ENCODE measurements around the gene SLC4A2.
"Not testable (repeated sequence)": the region's sequence is repeated elsewhere in the genome, so short reads cannot be mapped to it uniquely, and the experiment has no call there.

SLC4A2 gene

GRCh38 chr7:151024435-151025056, 34.8 kb upstream of the SLC4A2 start, which contains the start of gene ATG9B:
TSS of gene ATG9B (minus strand) at chr7:151024494. CDS start at chr7:151024423, 71 bp downstream.
- DNase-seq = no peak

DNA sequence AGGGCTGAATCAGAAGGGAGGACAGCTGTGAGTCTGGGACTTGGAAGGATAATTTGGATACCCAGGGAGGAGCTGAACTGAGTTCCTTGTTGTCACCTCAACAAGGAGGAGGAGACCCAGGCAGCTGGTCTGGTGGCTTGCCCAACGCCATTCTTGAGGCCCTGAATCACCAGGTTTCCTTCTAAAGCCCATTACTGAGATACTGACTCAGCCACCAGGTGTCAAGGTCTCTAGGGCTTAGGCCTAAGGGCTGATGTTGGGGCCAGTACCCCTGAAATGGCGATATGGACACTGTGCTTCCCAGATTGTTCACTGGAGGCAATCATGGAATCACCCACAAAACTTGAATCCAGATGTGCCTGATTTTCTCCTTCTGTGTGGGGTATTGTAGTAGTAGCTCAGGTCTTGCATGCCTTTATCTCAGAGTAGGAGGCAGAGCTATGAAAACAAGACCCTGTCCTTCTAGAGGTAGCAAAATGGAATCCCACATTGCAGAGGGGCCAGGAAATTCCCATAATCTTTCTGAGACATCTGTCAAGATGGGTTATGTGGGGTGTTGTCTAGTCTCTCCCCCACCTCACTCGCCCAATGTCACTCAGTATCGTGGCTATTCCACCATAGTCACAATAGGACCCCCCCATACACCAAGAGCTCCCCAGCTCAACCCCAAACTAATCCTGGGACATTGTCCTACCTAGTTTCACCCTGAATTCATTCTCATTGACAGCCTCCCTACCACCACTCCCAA, 33.3 kb upstream of the SLC4A2 start:
- no peak for DNase-seq

DNA sequence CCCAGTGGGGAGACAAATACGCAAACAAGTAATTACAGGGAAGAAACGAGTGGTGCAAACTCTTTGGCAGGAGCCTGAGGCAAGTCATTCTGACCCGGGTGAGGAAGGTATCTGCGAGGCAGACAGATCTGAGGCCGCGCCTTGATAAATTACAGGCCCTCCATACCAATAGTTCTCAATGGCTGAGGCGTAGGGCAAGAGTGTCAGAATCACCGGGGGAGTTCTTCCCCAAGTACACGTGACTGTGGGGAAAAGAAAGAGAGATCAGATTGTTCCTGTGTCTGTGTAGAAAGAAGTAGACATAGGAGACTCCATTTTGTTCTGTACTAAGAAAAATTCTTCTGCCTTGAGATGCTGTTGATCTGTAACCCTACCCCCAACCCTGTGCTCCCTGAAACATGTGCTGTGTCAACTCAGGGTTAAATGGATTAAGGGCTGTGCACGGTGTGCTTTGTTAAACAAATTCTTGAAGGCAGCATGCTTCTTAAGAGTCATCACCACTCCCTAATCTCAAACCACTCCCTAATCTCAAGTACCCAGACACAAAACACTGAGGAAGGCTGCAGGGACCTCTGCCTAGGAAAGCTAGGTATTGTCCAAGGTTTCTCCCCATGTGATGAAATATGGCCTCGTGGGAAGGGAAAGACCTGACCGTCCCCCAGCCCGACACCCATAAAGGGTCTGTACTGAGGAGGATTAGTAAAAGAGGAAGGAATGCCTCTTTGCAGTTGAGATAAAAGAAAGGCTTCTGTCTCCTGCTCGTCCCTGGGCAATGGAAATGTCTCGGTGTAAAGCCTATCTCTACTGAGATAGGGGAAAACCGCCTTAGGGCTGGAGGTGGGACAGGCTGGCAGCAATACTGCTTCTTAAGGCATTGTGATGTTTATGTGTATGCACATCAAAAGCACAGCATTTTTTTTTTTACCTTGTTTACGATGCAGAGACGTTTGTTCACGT, 32.3 kb upstream of the SLC4A2 start:
- DNase-seq = not testable (repeated sequence)

- DNase-seq = not testable (repeated sequence)
These were observed 31.7 kb upstream of the SLC4A2 start for GRCh38 chr7:151027728-151028130.

- peak; percentile 82 for DNase-seq
These were observed 31.1 kb upstream of the SLC4A2 start, which contains the start of gene ABCB8 for GRCh38 chr7:151028131-151028947. TSS of gene ABCB8 (plus strand) at chr7:151028450. CDS start at chr7:151028516, 66 bp downstream.

GRCh38 chr7:151028948-151029501, 30.4 kb upstream of the SLC4A2 start:
- no peak for DNase-seq

DNA sequence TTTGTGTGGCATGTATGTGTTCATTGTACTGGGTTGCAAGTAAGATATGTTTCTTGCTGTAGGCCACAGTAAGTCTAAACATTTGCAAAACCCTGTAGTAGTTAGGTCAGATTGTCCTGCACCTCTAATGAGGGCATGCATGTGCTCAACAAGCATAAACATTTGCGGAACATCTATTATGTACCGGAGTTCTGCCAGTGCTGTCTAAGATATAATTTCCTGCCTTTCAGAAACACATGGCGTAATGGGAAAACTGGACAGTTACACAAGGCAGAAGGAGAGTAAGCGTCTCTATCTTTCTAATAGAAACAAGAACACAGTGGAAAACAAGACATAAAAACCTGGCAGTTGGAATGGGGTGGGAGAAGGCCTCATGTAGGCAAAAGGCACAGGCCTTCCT, 28.4 kb upstream of the SLC4A2 start:
- no peak for DNase-seq

- no peak for DNase-seq
These were observed 26.2 kb upstream of the SLC4A2 start for GRCh38 chr7:151032936-151033863.

- no peak for DNase-seq
These were observed 25.5 kb upstream of the SLC4A2 start for GRCh38 chr7:151033864-151034249.

GRCh38 chr7:151034312-151035025, 24.9 kb upstream of the SLC4A2 start:
- no peak for DNase-seq

- no peak for DNase-seq
These were observed 24.2 kb upstream of the SLC4A2 start for GRCh38 chr7:151035026-151035717.

DNA sequence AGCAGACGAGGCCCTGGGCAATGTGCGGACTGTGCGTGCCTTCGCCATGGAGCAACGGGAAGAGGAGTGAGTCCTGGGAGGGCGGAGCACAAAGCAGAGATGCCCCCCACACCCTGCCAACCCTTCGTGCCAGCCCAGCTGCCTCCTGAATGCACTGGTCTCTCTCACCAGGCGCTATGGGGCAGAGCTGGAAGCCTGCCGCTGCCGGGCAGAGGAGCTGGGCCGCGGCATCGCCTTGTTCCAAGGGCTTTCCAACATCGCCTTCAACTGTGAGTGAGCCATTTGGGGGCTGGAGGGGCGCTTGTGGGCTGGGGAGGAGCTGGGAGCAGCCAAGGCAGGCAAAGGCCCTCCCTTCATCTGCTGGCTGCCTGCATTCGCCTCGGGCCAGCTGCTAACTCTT, 23.5 kb upstream of the SLC4A2 start:
- no peak for DNase-seq

DNA sequence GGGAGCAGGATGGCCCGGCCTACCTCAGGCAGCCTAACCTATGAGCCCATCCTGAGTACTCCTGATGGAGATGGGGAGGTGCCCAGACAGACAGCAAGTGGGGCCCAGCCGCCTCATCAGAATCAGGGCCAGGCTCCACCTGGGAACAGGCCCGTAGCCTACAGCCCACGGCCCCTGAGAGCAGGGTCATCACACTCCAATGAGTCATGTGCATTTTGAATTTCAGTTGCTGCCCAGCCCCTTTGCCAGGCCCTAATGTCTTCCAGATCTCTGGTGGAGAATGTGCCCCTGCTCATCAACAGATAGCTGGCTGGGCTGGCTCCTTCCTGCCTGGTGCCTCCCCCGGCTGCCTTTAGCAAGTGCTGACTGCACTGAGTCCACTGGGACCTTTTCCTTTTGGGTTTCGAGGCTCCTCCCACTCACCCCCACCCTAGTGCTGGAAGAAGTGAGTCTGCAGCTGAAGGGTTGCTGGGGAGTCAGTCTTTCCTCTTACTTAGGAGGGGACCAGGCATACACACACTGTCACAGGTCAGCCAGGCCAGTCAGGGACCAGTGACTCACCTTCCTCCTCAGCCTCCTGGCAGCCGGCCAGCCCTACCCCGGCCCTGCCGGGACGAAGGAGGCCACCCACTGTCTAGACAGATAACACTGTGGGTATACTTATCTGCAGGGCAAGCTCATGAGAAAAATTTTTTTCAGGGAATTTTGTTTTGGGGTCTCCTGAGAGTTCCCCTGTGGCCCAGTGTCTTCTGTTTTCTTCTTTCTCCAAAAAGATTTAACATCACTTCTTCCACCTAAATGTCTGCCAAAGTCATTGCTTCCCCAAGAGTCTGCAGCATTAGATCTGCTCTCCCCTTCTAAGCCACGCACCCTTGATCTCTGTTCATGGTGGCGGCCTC, 20.2 kb upstream of the SLC4A2 start:
- no peak for DNase-seq

GRCh38 chr7:151039850-151040548, 19.4 kb upstream of the SLC4A2 start:
- no peak for DNase-seq

DNA sequence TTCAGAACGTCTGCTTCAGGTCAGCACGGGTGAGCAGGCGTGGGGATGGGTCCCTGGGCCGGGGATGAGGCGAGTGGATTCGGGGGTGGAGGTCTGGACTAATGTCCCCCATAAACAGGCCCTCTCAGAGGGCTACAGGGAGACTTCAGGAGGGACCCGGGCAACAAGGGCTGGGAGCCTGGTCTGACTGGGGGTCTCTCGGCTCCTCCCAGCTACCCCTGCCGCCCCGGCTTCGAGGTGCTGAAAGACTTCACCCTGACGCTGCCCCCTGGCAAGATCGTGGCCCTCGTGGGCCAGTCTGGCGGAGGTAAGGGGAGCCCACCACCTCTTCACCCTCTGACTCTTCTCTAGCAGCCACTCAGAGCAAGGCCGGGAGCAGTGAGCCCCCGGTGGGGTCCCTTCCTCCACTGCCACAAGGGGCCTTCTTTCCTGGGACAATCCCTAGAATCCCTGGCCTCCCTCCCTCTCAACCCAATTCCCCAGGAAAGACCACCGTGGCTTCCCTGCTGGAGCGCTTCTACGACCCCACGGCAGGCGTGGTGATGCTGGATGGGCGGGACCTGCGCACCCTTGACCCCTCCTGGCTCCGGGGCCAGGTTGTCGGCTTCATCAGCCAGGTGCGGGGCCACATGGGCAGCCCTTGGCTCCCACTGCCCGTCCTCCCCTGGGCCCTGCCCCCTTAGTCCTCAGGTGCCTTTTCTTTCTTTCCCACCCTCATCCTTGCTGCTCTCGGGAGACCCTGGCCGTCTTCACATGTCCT, 18.6 kb upstream of the SLC4A2 start:
- DNase-seq = no peak

- not testable (repeated sequence) for DNase-seq
These were observed 15.9 kb upstream of the SLC4A2 start for GRCh38 chr7:151043449-151043848.

DNA sequence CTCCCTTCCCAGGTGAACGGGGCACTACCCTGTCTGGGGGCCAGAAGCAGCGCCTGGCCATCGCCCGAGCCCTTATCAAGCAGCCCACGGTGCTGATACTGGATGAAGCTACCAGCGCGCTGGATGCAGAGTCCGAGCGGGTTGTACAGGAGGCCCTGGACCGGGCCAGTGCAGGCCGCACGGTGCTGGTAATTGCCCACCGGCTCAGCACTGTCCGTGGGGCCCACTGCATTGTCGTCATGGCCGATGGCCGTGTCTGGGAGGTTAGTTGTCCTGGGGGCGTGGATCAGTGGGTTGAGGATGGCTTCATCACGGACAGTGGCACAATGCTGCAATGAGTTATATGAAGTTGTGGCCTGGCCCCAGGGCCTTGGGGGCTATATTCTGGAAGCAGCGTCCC, 15.4 kb upstream of the SLC4A2 start:
- DNase-seq = no peak

Data from NCI-H510A treated with DMSO at 0.1 percent for 48 hours (cell line).